ENCODE results near the gene TEX52. TPM values are rescaled to one million over a fixed set of nuclear protein-coding genes. Genes with fewer than 3 reads are reported as not detected.

TEX52 gene
- total RNA-seq, 2 experiments from 2014 or later: 0.16 TPM; not detected in 1

DNA sequence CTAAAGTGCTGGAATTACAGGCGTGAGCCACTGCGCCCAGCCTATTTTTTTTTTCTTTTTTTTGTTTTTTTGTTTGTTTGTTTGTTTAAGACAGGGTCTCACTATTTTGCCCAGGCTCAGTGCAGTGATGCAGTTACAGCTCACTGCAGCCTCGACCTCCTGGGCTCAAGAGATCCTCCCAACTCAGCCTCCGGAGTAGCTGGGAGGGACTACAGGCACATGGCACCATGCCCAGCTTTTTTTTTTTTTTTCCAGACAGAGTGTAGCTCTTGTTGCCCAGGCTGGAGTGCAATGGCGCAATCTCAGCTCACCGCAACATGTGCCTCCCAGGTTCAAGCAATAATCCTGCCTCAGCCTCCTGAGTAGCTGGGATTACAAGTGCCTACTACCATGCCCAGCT lies 50.1 kb downstream of the TEX52 start:
- intact Hi-C loops (cut with DNase I, micrococcal nuclease): no loop called here
- POLR2A ChIA-PET: no interaction called here
- Mint-ChIP-seq H3K4me1 (peaks cover 6% of the 10 kb centered on the region), H3K27me3 (no peaks in the 10 kb centered on the region), H3K36me3 (ENCODE audit: low read depth) (peaks cover 45% of the 10 kb centered on the region), H3K27ac (no peak overlapping the region), H3K4me3 (no peak overlapping the region), H3K9me3 (ENCODE audit: low read depth) (no peaks in the 10 kb centered on the region)
- no peak for DNase-seq
- ATAC-seq: no peak
- CTCF ChIA-PET: no interaction called here

DNA sequence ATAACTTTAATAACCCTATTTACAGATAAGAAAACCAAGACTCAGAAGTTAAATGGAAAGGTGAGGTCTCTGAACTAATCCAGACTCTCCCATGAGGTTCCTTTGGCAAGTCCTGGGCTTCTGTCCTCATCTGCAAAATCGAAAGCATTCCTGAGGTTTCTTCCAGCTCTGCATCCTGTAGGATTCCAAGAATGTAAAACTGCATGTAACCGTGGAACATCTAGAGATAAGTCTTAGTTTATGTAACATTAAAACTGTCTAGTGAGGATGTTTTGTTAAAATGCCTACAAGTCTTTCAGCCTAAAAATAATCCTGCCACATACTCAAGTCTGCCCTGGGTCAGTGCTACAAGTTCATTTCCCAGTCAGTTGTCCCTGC lies 51.7 kb downstream of the TEX52 start:
- Mint-ChIP-seq H3K27ac (peak overlapping the region; percentile 49), H3K4me3 (no peak overlapping the region), H3K9me3 (ENCODE audit: low read depth) (no peaks in the 10 kb centered on the region), H3K36me3 (ENCODE audit: low read depth) (peaks cover 57% of the 10 kb centered on the region), H3K27me3 (no peaks in the 10 kb centered on the region), H3K4me1 (peaks cover 3% of the 10 kb centered on the region)
- DNase-seq: no peak
- no peak for ATAC-seq
- intact Hi-C loops (cut with DNase I, micrococcal nuclease): no loop called here
- ChIA-PET CTCF (no interaction called here), POLR2A (no interaction called here)

DNA sequence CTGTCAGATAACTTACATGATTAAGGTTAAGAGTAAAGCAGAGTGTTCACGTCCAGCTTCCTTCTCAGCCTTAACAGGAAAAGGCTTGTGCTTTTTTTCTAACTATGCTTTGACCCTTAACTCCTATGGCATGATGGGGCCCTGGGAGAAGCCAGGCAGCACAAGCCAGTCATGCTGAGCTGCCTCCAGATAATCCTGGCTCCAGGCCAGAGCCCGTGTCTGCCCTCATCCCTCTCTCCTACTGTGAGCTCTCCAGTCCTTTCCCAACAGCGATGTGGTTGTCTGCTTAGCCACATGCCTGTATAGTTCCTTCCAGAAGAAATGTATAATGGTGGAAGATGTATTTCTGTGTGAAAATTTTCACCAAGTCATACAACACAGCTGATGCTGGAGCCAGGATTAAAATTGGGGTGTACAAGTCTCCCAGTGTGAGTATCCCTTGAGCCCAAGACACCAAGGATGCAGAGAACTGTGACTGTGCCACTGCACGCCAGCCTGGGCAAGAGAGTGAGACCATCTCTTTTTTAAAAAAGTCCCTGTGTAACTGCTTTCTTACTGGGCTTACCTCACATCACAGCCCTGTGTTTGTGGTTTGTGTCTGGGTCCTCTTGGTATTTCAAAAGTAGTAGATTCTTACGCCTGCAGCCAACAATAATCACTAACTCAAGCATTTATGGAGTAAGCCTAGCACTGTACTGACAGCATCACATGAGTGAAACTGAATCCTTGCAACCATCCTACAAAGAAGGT lies 52.3 kb downstream of the TEX52 start:
- ChIA-PET POLR2A (no interaction called here), CTCF (no interaction called here)
- Mint-ChIP-seq H3K27me3 (no peaks in the 10 kb centered on the region), H3K36me3 (ENCODE audit: low read depth) (peaks cover 63% of the 10 kb centered on the region), H3K4me1 (peaks cover 3% of the 10 kb centered on the region), H3K4me3 (no peak overlapping the region), H3K9me3 (ENCODE audit: low read depth) (no peaks in the 10 kb centered on the region), H3K27ac (peak overlapping the region; percentile 49)
- intact Hi-C loops (cut with DNase I, micrococcal nuclease): no loop called here
- no peak for DNase-seq
- ATAC-seq: no peak

DNA sequence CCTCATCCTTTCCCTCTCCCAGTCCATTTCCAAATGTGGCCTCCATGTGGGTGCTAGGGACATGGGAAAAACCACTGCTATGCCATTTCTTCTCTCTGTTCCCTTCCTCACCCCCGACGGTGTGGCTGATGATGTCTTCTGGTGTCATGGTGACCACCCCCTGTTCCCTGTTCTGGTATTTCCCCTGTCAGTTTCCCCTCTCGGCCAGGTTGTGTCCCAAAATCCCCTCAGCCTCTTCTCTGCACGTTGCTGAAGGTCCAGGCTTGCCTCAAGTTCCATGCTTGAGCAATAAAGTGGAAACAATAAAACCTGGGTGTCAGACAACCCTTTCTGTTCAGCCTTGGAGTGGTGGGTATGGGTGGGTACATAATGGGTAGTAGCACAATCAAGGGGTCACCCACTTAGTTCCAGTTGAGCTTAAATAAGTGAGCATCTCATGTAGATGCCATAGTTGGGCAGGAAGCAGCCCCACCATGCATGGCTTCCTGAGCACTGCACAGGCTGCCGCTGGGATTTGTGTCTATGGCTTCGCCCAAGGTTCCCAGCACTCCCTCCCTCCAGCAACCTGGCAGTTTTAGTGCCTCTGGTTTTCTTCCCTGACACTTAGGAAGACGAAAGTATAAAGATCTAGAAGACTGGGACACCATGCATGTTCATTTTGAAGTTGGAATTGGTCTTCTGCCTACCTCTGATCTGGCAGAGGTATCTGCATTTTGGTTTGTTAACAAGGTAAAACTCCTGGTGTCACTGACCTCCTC lies 53.0 kb downstream of the TEX52 start:
- ATAC-seq (no peak), DNase-seq (no peak)
- H3K4me3 Mint-ChIP-seq: no peak overlapping the region
- intact Hi-C loops (cut with DNase I, micrococcal nuclease): no loop called here
- H3K27ac Mint-ChIP-seq: no peak overlapping the region
- no peaks in the 10 kb centered on the region for H3K27me3 Mint-ChIP-seq
- peaks cover 70% of the 10 kb centered on the region for H3K36me3 Mint-ChIP-seq (ENCODE audit: low read depth)
- ChIA-PET CTCF (no interaction called here), POLR2A (no interaction called here)
- H3K9me3 Mint-ChIP-seq (ENCODE audit: low read depth): no peaks in the 10 kb centered on the region
- H3K4me1 Mint-ChIP-seq: peaks cover 6% of the 10 kb centered on the region

DNA sequence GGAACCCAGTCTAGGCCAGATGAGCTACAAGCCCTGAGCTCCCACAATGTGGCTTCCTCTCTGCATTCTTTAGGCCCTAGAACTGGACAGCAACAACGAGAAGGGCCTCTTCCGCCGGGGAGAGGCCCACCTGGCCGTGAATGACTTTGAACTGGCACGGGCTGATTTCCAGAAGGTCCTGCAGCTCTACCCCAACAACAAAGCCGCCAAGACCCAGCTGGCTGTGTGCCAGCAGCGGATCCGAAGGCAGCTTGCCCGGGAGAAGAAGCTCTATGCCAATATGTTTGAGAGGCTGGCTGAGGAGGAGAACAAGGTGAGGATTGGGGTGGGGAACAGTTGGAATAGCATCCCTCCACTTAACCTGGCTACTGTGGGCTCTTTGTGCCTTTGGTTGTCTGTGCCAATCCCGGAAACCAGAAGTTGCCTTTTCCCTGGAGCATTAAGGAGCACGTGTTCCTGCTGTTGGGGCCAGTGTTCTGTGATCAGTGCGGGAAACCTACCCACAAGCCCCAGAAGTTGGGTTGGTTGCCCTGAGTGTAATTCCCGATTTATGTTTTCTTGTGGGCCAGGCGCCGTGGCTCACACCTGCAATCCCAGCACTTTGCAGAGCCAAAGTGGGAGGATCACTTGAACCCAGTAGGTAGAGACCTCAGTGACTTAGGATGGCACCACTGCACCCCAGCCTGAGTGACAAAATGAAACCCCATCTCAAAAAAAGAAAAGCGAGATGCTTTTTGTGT lies 55.6 kb downstream of the TEX52 start:
- no peak overlapping the region for H3K27ac Mint-ChIP-seq
- DNase-seq (no peak), ATAC-seq (no peak)
- H3K4me1 Mint-ChIP-seq: peaks cover 21% of the 10 kb centered on the region
- ChIA-PET CTCF (no interaction called here), POLR2A (no interaction called here)
- peaks cover 83% of the 10 kb centered on the region for H3K36me3 Mint-ChIP-seq (ENCODE audit: low read depth)
- H3K9me3 Mint-ChIP-seq (ENCODE audit: low read depth): no peaks in the 10 kb centered on the region
- H3K27me3 Mint-ChIP-seq: no peaks in the 10 kb centered on the region
- intact Hi-C loops (cut with DNase I, micrococcal nuclease): no loop called here
- H3K4me3 Mint-ChIP-seq: no peak overlapping the region

DNA sequence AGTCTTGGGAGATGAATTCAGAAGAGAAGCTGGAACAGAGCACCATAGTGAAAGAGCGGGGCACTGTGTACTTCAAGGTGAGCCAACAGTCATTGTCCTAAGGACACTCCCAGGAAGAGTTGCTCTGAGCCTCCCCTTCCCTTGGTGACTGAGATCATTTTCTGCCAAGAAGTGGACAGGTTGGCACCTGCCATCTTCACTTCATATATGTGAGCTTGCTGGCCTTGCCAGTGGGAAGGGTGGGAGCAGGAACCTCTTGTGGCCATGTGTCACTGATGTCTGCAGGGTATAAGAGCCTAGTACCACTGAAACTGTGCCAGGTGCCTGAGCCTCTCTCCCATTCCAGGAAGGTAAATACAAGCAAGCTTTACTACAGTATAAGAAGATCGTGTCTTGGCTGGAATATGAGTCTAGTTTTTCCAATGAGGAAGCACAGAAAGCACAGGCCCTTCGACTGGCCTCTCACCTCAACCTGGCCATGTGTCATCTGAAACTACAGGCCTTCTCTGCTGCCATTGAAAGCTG lies 56.7 kb downstream of the TEX52 start:
- no peak overlapping the region for H3K4me3 Mint-ChIP-seq
- ATAC-seq (no peak), DNase-seq (no peak)
- ChIA-PET CTCF (interaction anchor here (1.5 kb wide), 1 partner anchor 16 kb away, joined by 5 read pairs; no protein-coding TSS in a partner anchor), POLR2A (no interaction called here)
- intact Hi-C loops (cut with DNase I, micrococcal nuclease): no loop called here
- H3K27ac Mint-ChIP-seq: peak overlapping the region; percentile 20
- H3K4me1 Mint-ChIP-seq: peaks cover 18% of the 10 kb centered on the region
- no peaks in the 10 kb centered on the region for H3K27me3 Mint-ChIP-seq
- H3K36me3 Mint-ChIP-seq (ENCODE audit: low read depth): peaks cover 79% of the 10 kb centered on the region
- no peaks in the 10 kb centered on the region for H3K9me3 Mint-ChIP-seq (ENCODE audit: low read depth)

Other genes with a start within 250 kb of the TEX52 start
- 100 to 1,000 TPM; 129 to 182 TPM for gene FKBP4, start 62.1 kb downstream of the TEX52 start, total RNA-seq
- gene ITFG2, start 44.4 kb downstream of the TEX52 start, total RNA-seq: 10 to 100 TPM; 28.0 to 35.3 TPM
- not detected for gene NRIP2, start 22.0 kb downstream of the TEX52 start, total RNA-seq
- 10 to 100 TPM; 74.5 to 92.3 TPM for gene FOXM1, start 20.1 kb upstream of the TEX52 start, total RNA-seq
- gene RHNO1, start 20.2 kb upstream of the TEX52 start, total RNA-seq: 10 to 100 TPM; 61.1 to 91.4 TPM
- gene TULP3, start 33.9 kb upstream of the TEX52 start, total RNA-seq: 1 to 10 TPM; 5.9 to 7.3 TPM
- 1 to 10 TPM; 7.2 to 9.0 TPM for gene TEAD4, start 102.4 kb upstream of the TEX52 start, total RNA-seq
- 1 to 10 TPM in 1 of 2 experiments, under 1 TPM in 1; 0.82 to 1.3 TPM for gene TSPAN9, start 220.3 kb upstream of the TEX52 start, total RNA-seq